ENCODE data around the gene PYGL. TPM values are rescaled to one million over a fixed set of nuclear protein-coding genes. Genes with fewer than 3 reads are reported as not detected.

PYGL gene
- total RNA-seq, 4 donors from 2014 or later = 37.0 to 59.1 (median 51.6) TPM

- DNase-seq (ENCODE audit: low spot score in 2 of 2) = no peak
- H3K4me3 ChIP-seq (ENCODE audit: low read depth, poor library complexity, severe bottlenecking) = no peak overlapping the region
- no peak for TF ChIP-seq POLR2A (IDR thresholded peaks at IDR 0.05)
- TF ChIP-seq, protein P1, sequence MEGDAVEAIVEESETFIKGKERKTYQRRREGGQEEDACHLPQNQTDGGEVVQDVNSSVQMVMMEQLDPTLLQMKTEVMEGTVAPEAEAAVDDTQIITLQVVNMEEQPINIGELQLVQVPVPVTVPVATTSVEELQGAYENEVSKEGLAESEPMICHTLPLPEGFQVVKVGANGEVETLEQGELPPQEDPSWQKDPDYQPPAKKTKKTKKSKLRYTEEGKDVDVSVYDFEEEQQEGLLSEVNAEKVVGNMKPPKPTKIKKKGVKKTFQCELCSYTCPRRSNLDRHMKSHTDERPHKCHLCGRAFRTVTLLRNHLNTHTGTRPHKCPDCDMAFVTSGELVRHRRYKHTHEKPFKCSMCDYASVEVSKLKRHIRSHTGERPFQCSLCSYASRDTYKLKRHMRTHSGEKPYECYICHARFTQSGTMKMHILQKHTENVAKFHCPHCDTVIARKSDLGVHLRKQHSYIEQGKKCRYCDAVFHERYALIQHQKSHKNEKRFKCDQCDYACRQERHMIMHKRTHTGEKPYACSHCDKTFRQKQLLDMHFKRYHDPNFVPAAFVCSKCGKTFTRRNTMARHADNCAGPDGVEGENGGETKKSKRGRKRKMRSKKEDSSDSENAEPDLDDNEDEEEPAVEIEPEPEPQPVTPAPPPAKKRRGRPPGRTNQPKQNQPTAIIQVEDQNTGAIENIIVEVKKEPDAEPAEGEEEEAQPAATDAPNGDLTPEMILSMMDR (IDR thresholded peaks at IDR 0.05) = no peak
- 72 to 78% methylated on average over 5 of the region's 5 CpGs for WGBS, 2 donors
- intact Hi-C loops (cut with DNase I; ENCODE audit: low total_unique reads) = no loop called here
Observed at GRCh38 chr14:50935126-50936015, 8.9 kb downstream of the PYGL start.

- intact Hi-C loops (cut with DNase I; ENCODE audit: low total_unique reads) = no loop called here
- H3K4me3 ChIP-seq (ENCODE audit: low read depth, poor library complexity, severe bottlenecking) = no peak overlapping the region
- TF ChIP-seq, protein P1 (IDR thresholded peaks at IDR 0.05) = no peak
- no peak for TF ChIP-seq POLR2A (IDR thresholded peaks at IDR 0.05)
- WGBS, 2 donors = 84 to 88% methylated on average over 4 of the region's 4 CpGs
- DNase-seq (ENCODE audit: low spot score in 2 of 2) = no peak
Observed at GRCh38 chr14:50932592-50933495, 11.4 kb downstream of the PYGL start.

DNA sequence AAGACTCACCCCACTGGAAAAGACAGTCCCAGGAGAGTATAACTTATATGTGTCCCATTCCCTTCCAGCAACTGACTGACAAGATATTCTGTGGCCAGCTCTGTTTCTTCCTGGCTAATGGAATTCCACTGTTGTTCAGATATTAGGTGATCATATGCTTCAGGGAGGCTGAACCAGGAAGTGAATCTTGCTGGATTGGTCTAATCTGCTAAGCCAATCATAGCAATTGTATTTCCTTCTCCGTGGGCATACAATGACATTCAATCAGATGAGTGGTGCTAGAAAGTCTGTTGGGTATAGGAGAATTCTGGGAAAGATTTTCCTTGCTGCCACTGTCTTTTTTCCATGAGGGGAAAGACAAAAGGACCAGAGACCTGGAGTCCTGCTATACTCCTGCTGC is 12.1 kb downstream of the PYGL start:
- no peak for DNase-seq (ENCODE audit: low spot score in 2 of 2)
- intact Hi-C loops (cut with DNase I; ENCODE audit: low total_unique reads) = no loop called here
- 55 to 79% methylated on average over 1 of the region's 1 CpG for WGBS, 2 donors
- no peak for TF ChIP-seq POLR2A (IDR thresholded peaks at IDR 0.05)
- TF ChIP-seq, protein P1 (IDR thresholded peaks at IDR 0.05) = no peak
- H3K4me3 ChIP-seq (ENCODE audit: low read depth, poor library complexity, severe bottlenecking) = no peak overlapping the region

DNA sequence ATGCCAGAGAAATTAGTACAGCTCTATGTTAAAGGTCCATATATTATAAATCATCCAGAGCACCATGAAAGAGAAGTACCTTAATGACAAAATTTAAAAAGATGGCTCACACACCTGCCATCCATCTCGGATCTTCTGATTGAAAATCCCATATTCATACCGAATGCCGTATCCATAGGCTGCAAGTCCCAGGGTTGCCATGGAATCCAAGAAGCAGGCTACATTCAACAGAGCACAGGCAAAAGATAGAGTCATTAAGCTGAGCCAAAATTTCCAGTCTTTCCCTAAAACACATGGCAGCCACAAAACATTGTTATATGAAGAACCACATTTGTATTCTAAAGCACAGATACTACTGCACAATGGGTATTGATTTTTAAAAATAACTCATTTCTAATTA is 12.7 kb downstream of the PYGL start:
- 97 to 100% methylated on average over 3 of the region's 3 CpGs for WGBS, 2 donors
- DNase-seq (ENCODE audit: low spot score in 2 of 2) = no peak

GRCh38 chr14:50929506-50929905 is 14.8 kb downstream of the PYGL start:
- WGBS, 2 donors = 94 to 97% methylated on average over 2 of the region's 2 CpGs
- TF ChIP-seq, protein P1 (IDR thresholded peaks at IDR 0.05) = no peak
- TF ChIP-seq POLR2A (IDR thresholded peaks at IDR 0.05) = no peak
- no peak for DNase-seq (ENCODE audit: low spot score in 2 of 2)
- H3K4me3 ChIP-seq (ENCODE audit: low read depth, poor library complexity, severe bottlenecking) = no peak overlapping the region
- intact Hi-C loops (cut with DNase I; ENCODE audit: low total_unique reads) = no loop called here

More for the DNA sequence above, 12.7 kb downstream of the PYGL start:
- TF ChIP-seq, protein P1 (IDR thresholded peaks at IDR 0.05) = no peak
- no peak for TF ChIP-seq POLR2A (IDR thresholded peaks at IDR 0.05)
- intact Hi-C loops (cut with DNase I; ENCODE audit: low total_unique reads) = no loop called here
- no peak overlapping the region for H3K4me3 ChIP-seq (ENCODE audit: low read depth, poor library complexity, severe bottlenecking)
